Measurements from ENCODE around the gene STK4. TPM values are rescaled to one million over a fixed set of nuclear protein-coding genes. Genes with fewer than 3 reads are reported as not detected.

The STK4 gene
- polyA plus RNA-seq, 1 donor from 2014 or later: 14.0 TPM

GRCh38 chr20:45115386-45115774, 149.1 kb downstream of the STK4 start:
- no peak overlapping the region for H3K27ac ChIP-seq (ENCODE audit: low read length)
- no peak overlapping the region for H3K4me3 ChIP-seq (ENCODE audit: low read length)
- no peak overlapping the region for H3K9ac ChIP-seq (ENCODE audit: low read length)
- H2AFZ ChIP-seq (ENCODE audit: low read depth, low read length): no peak overlapping the region
- TF ChIP-seq POLR2AphosphoS5 (IDR thresholded peaks at IDR 0.05) (no peak), CTCF (IDR thresholded peaks at IDR 0.05; ENCODE audit: poor library complexity, severe bottlenecking) (no peak), EZH2 (IDR thresholded peaks at IDR 0.05; ENCODE audit: borderline replicate concordance, insufficient read depth, low read length, poor library complexity, severe bottlenecking) (no peak), EP300 (conservative IDR thresholded peaks at IDR 0.05; ENCODE audit: poor library complexity, severe bottlenecking) (no peak), TAF1 (IDR thresholded peaks at IDR 0.05; ENCODE audit: low read depth) (no peak), MXI1 (conservative IDR thresholded peaks at IDR 0.05; ENCODE audit: poor library complexity, severe bottlenecking) (no peak), SMC3 (conservative IDR thresholded peaks at IDR 0.05; ENCODE audit: poor library complexity) (no peak), REST (IDR thresholded peaks at IDR 0.05; ENCODE audit: borderline replicate concordance) (no peak), RAD21 (conservative IDR thresholded peaks at IDR 0.05) (no peak)
- no peaks in the 10 kb centered on the region for H3K36me3 ChIP-seq (ENCODE audit: insufficient read depth, low read length)
- no peaks in the 10 kb centered on the region for H4K20me1 ChIP-seq (ENCODE audit: insufficient read depth)
- no peaks in the 10 kb centered on the region for H3K9me2 ChIP-seq (ENCODE audit: insufficient read depth, low read length)
- H3K27me3 ChIP-seq (ENCODE audit: insufficient read depth, low read depth, low read length): no peaks in the 10 kb centered on the region
- no peak overlapping the region for H3K4me2 ChIP-seq (ENCODE audit: low read length)
- no peaks in the 10 kb centered on the region for H3K9me3 ChIP-seq (ENCODE audit: low read length)
- no peaks in the 10 kb centered on the region for H3F3A ChIP-seq (ENCODE audit: insufficient read depth, low read length, poor library complexity, severe bottlenecking)
- H3K79me2 ChIP-seq (replicated peaks; ENCODE audit: insufficient read depth, low read length): no peaks in the 10 kb centered on the region

GRCh38 chr20:45115829-45116228, 149.5 kb downstream of the STK4 start:
- no peak overlapping the region for H3K4me2 ChIP-seq (ENCODE audit: low read length)
- no peaks in the 10 kb centered on the region for H3K9me3 ChIP-seq (ENCODE audit: low read length)
- H3K27ac ChIP-seq (ENCODE audit: low read length): no peak overlapping the region
- TF ChIP-seq MXI1 (conservative IDR thresholded peaks at IDR 0.05; ENCODE audit: poor library complexity, severe bottlenecking) (no peak), TAF1 (IDR thresholded peaks at IDR 0.05; ENCODE audit: low read depth) (no peak), EZH2 (IDR thresholded peaks at IDR 0.05; ENCODE audit: borderline replicate concordance, insufficient read depth, low read length, poor library complexity, severe bottlenecking) (no peak), EP300 (conservative IDR thresholded peaks at IDR 0.05; ENCODE audit: poor library complexity, severe bottlenecking) (no peak), REST (IDR thresholded peaks at IDR 0.05; ENCODE audit: borderline replicate concordance) (no peak), POLR2AphosphoS5 (IDR thresholded peaks at IDR 0.05) (no peak)
- no peaks in the 10 kb centered on the region for H3K9me2 ChIP-seq (ENCODE audit: insufficient read depth, low read length)
- H2AFZ ChIP-seq (ENCODE audit: low read depth, low read length): no peak overlapping the region
- H3K27me3 ChIP-seq (ENCODE audit: insufficient read depth, low read depth, low read length): no peaks in the 10 kb centered on the region
- H3K79me2 ChIP-seq (replicated peaks; ENCODE audit: insufficient read depth, low read length): no peaks in the 10 kb centered on the region
- H3K4me3 ChIP-seq (ENCODE audit: low read length): no peak overlapping the region
- no peak overlapping the region for H3K9ac ChIP-seq (ENCODE audit: low read length)
- H3K36me3 ChIP-seq (ENCODE audit: insufficient read depth, low read length): no peaks in the 10 kb centered on the region
- no peaks in the 10 kb centered on the region for H3F3A ChIP-seq (ENCODE audit: insufficient read depth, low read length, poor library complexity, severe bottlenecking)
- no peaks in the 10 kb centered on the region for H4K20me1 ChIP-seq (ENCODE audit: insufficient read depth)
